MM.1S (cell line): ENCODE results near the gene WWC2.

Experiments
- DNase-seq: peaks from one replicate; pipeline ENCODE4 v3.0.0-alpha.2; 2015
- H2AFZ ChIP-seq: fragments of 300-600 bp; sonication (generic); 2 replicates; pipeline ENCODE4 v1.6.0; 2016; ENCODE audit warnings: antibody characterized with exemption, low read length
- H3F3A ChIP-seq: fragments of 300-600 bp; sonication (generic); 2 replicates; pipeline ENCODE4 v1.6.1; 2016; ENCODE audit warnings: mild to moderate bottlenecking, antibody characterized with exemption, low read length, moderate library complexity, mixed read lengths; ENCODE audit not compliant: insufficient read depth
- H3K27ac ChIP-seq: fragments of 300-600 bp; sonication (generic); 2 replicates; pipeline ENCODE4 v1.5.1; 2016; ENCODE audit warnings: mild to moderate bottlenecking, low read length
- H3K27me3 ChIP-seq: fragments of 300-600 bp; sonication (generic); replicated peaks from 2 replicates; pipeline ENCODE4 v1.6.0; 2016; ENCODE audit warnings: low read length; ENCODE audit not compliant: insufficient read depth
- H3K36me3 ChIP-seq: fragments of 300-600 bp; sonication (generic); replicated peaks from 2 replicates; pipeline ENCODE4 v1.6.1; 2016; ENCODE audit warnings: mild to moderate bottlenecking, low read length, mixed read lengths; ENCODE audit not compliant: insufficient read depth
- H3K4me1 ChIP-seq: fragments of 300-600 bp; sonication (generic); 2 replicates; pipeline ENCODE4 v1.6.1; 2016; ENCODE audit warnings: low read length, mixed read lengths
- H3K4me2 ChIP-seq: fragments of 300-600 bp; sonication (generic); 2 replicates; pipeline ENCODE4 v1.6.0; 2016; ENCODE audit warnings: low read depth, low read length
- H3K4me3 ChIP-seq: fragments of 300-600 bp; sonication (generic); 2 replicates; pipeline ENCODE4 v1.5.1; 2016; ENCODE audit warnings: low read length, mixed read lengths
- H3K79me2 ChIP-seq: fragments of 300-600 bp; sonication (generic); 2 replicates; pipeline ENCODE4 v1.6.1; 2016; ENCODE audit warnings: mixed run types, low read length, mixed read lengths
- H3K9ac ChIP-seq: fragments of 300-600 bp; sonication (generic); 2 replicates; pipeline ENCODE4 v1.6.1; 2016; ENCODE audit warnings: low read length, mixed read lengths
- H3K9me2 ChIP-seq: fragments of 300-600 bp; sonication (generic); replicated peaks from 2 replicates; pipeline ENCODE4 v1.6.1; 2016; ENCODE audit warnings: mild to moderate bottlenecking, low read length, mixed read lengths; ENCODE audit not compliant: insufficient read depth
- H3K9me3 ChIP-seq: fragments of 300-600 bp; sonication (generic); replicated peaks from 2 replicates; pipeline ENCODE4 v1.6.1; 2016; ENCODE audit warnings: mild to moderate bottlenecking, low read length, mixed read lengths; ENCODE audit not compliant: insufficient read depth
- H4K20me1 ChIP-seq: fragments of 300-600 bp; sonication (generic); 2 replicates; pipeline ENCODE4 v1.6.1; 2016; ENCODE audit warnings: mild to moderate bottlenecking, low read length, moderate library complexity, mixed read lengths; ENCODE audit not compliant: insufficient read depth
- EZH2 ChIP-seq: fragments of 300-600 bp; sonication (generic); optimal IDR thresholded peaks from 2 replicates; pipeline ENCODE3; 2017; ENCODE audit warnings: low read depth, mild to moderate bottlenecking, antibody characterized with exemption, low read length, mixed read lengths
- EZH2phosphoT487 ChIP-seq: fragments of 300-600 bp; sonication (generic); IDR thresholded peaks from 2 replicates; pipeline ENCODE4 v1.6.1; 2018; ENCODE audit warnings: antibody characterized with exemption, low read length
- TF ChIP-seq, protein P1 (sequence below): fragments of 300-600 bp; sonication (generic); IDR thresholded peaks from 2 replicates; pipeline ENCODE4 v1.5.1; 2016; ENCODE audit warnings: antibody characterized with exemption, low read length, mixed read lengths

WWC2 gene

GRCh38 chr4:183284258-183284785, 185.3 kb downstream of the WWC2 start:
- no peaks in the 10 kb centered on the region for H3K36me3 ChIP-seq
- no peaks in the 10 kb centered on the region for H4K20me1 ChIP-seq

DNA sequence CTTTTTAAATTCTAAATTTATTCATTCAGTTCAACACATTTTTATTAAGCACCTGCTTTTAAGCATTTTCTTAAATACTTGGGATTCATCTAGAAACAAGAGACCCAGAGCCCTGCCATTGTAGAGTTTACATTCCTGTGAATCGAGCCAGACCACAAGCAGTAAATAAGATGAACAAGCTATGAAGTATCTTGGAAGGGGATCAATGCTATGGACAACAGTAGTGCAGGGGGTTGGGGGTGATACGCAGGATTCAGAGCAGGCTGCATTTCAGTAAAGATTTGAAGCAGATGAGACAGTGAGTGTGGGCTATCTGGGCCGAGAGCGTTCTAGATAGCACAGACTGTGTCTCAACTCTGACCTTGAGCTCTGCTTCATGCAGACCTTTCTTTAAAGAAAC, 185.9 kb downstream of the WWC2 start:
- Histone ChIP-seq H3K9me2 (no peaks in the 10 kb centered on the region), H3K4me2 (no peak overlapping the region), H3K27me3 (no peaks in the 10 kb centered on the region), H3K9me3 (no peaks in the 10 kb centered on the region), H3K4me3 (no peak overlapping the region), H2AFZ (no peak overlapping the region), H3K9ac (no peak overlapping the region), H4K20me1 (no peaks in the 10 kb centered on the region), H3K4me1 (no peaks in the 10 kb centered on the region), H3K36me3 (no peaks in the 10 kb centered on the region), H3F3A (no peaks in the 10 kb centered on the region), H3K79me2 (no peaks in the 10 kb centered on the region), H3K27ac (no peak overlapping the region)
- no peak for DNase-seq
- TF ChIP-seq, protein P1, sequence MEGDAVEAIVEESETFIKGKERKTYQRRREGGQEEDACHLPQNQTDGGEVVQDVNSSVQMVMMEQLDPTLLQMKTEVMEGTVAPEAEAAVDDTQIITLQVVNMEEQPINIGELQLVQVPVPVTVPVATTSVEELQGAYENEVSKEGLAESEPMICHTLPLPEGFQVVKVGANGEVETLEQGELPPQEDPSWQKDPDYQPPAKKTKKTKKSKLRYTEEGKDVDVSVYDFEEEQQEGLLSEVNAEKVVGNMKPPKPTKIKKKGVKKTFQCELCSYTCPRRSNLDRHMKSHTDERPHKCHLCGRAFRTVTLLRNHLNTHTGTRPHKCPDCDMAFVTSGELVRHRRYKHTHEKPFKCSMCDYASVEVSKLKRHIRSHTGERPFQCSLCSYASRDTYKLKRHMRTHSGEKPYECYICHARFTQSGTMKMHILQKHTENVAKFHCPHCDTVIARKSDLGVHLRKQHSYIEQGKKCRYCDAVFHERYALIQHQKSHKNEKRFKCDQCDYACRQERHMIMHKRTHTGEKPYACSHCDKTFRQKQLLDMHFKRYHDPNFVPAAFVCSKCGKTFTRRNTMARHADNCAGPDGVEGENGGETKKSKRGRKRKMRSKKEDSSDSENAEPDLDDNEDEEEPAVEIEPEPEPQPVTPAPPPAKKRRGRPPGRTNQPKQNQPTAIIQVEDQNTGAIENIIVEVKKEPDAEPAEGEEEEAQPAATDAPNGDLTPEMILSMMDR, result no peak
- TF ChIP-seq EZH2, result no peak
- TF ChIP-seq EZH2phosphoT487, result no peak

More at GRCh38 chr4:183284258-183284785, 185.3 kb downstream of the WWC2 start:
- Histone ChIP-seq H3K9ac (no peak overlapping the region), H3K4me2 (no peak overlapping the region), H3F3A (no peaks in the 10 kb centered on the region), H2AFZ (no peak overlapping the region), H3K27ac (no peak overlapping the region), H3K4me1 (no peaks in the 10 kb centered on the region), H3K27me3 (no peaks in the 10 kb centered on the region), H3K9me3 (no peaks in the 10 kb centered on the region), H3K9me2 (no peaks in the 10 kb centered on the region), H3K4me3 (no peak overlapping the region), H3K79me2 (no peaks in the 10 kb centered on the region)
- no peak for DNase-seq
- TF ChIP-seq, protein P1, result no peak
- TF ChIP-seq EZH2phosphoT487 (no peak), EZH2 (no peak)

- no peaks in the 10 kb centered on the region for H3K4me1 ChIP-seq
- TF ChIP-seq EZH2, result no peak
- no peak for TF ChIP-seq EZH2phosphoT487
- TF ChIP-seq, protein P1, result no peak
- no peaks in the 10 kb centered on the region for H3F3A ChIP-seq
- H3K9me2 ChIP-seq, result no peaks in the 10 kb centered on the region
- no peak for DNase-seq
- no peak overlapping the region for H3K4me3 ChIP-seq
- H3K4me2 ChIP-seq, result no peak overlapping the region
- H4K20me1 ChIP-seq, result no peaks in the 10 kb centered on the region
- H3K9ac ChIP-seq, result no peak overlapping the region
- H3K79me2 ChIP-seq, result no peaks in the 10 kb centered on the region
- H3K27me3 ChIP-seq, result no peaks in the 10 kb centered on the region
- H3K36me3 ChIP-seq, result no peaks in the 10 kb centered on the region
- no peaks in the 10 kb centered on the region for H3K9me3 ChIP-seq
- no peak overlapping the region for H2AFZ ChIP-seq
- H3K27ac ChIP-seq, result no peak overlapping the region
Observed at GRCh38 chr4:183285886-183286285, 186.8 kb downstream of the WWC2 start.
